HepG2 (cell line): ENCODE data around the gene VAMP2. TPM values are rescaled to one million over a fixed set of nuclear protein-coding genes. Genes with fewer than 3 reads are reported as not detected.

ENCODE experiments used
- HMGXB3 ChIP-seq: sonication (generic); formaldehyde crosslinking; IDR thresholded peaks from 2 replicates; pipeline ENCODE4 v1.4.0; 2020; ENCODE audit warnings: missing genetic modification reagents, borderline replicate concordance
- U2AF2 ChIP-seq: fragments of 200-400 bp; formaldehyde crosslinking; IDR thresholded peaks from 2 replicates; pipeline ENCODE4 v1.6.1; 2017; ENCODE audit warnings: low read depth, mild to moderate bottlenecking, low read length
- ZBTB21 ChIP-seq: sonication (generic); formaldehyde crosslinking; IDR thresholded peaks from 2 replicates; pipeline ENCODE4 v1.4.0; 2020; ENCODE audit warnings: missing genetic modification reagents
- ZBTB33 ChIP-seq: sonication (generic); formaldehyde crosslinking; IDR thresholded peaks from 2 replicates; pipeline ENCODE4 v1.4.0; 2020; ENCODE audit warnings: missing genetic modification reagents
- ZC3H4 ChIP-seq: sonication (generic); formaldehyde crosslinking; IDR thresholded peaks from 2 replicates; pipeline ENCODE4 v1.4.0; 2020; ENCODE audit warnings: missing genetic modification reagents, borderline replicate concordance
- ZNF431 ChIP-seq: sonication (generic); formaldehyde crosslinking; IDR thresholded peaks from 2 replicates; pipeline ENCODE4 v1.9.0; 2022; ENCODE audit warnings: missing genetic modification reagents, low read depth, mild to moderate bottlenecking, borderline replicate concordance
- ZNF687 ChIP-seq: sonication (generic); formaldehyde crosslinking; IDR thresholded peaks from 2 replicates; pipeline ENCODE4 v1.5.1; 2020; ENCODE audit warnings: mild to moderate bottlenecking, missing genetic modification reagents, moderate library complexity
- polyA plus RNA-seq, 8 experiments: library from polyadenylated mRNA; depleted of rRNA in 3 of 8; stranded (reverse) in 7 of 8; unstranded in 1 of 8; fragments of >200 nt; fragmentation: Illumina TruSeq in 4 of 8; extraction: Trizol in 4 of 8; gene quantifications; 2 replicates each; pipeline versions ENCODE4 v1.2.1 to v1.2.3, GENCODE V29; 2011 to 2016; ENCODE audit warnings: low read depth in 4 of 8, missing spikeins in 1 of 8, mixed read lengths in 1 of 8; ENCODE audit not compliant: insufficient read depth in 1 of 8
- total RNA-seq, 5 experiments: library from RNA; depleted of rRNA; stranded (reverse); fragments of >200 nt; fragmentation: Illumina TruSeq; extraction: Trizol; gene quantifications; 2 replicates each; pipeline ENCODE4 v1.2.3, GENCODE V29; 2016; ENCODE audit warnings: low read depth in 1 of 5

Gene VAMP2
- total and polyA plus RNA-seq, 2 of the 13 experiments (the other 11 are each of a cell fraction or from before 2014, with no cell fraction given) = 3.9 to 17.2 TPM

GRCh38 chr17:8160224-8160577 lies 2.5 kb downstream of the VAMP2 start (continued):
- TF ChIP-seq HMGXB3 (CRISPR knock-in tag) (no peak), ZNF431 (no peak), ZNF687 (no peak), ZBTB33 (CRISPR knock-in tag) (no peak), U2AF2 (no peak), ZBTB21 (CRISPR knock-in tag) (no peak), ZC3H4 (CRISPR knock-in tag) (no peak)
- TF ChIP-seq, all 625 proteins: peak for 0
